Measurements from ENCODE around the gene RNF32.

RNF32 gene

GRCh38 chr7:156725936-156726335, 85.4 kb downstream of the RNF32 start:
- TF ChIP-seq CTCF (IDR thresholded peaks at IDR 0.05; ENCODE audit: low read depth, low read length) = no peak

More at GRCh38 chr7:156725936-156726335, 85.4 kb downstream of the RNF32 start:
- H3K4me3 ChIP-seq (ENCODE audit: low read depth, low read length) = no peak overlapping the region

Data from WI38 (cell line).